Dedifferentiated amniotic fluid mesenchymal stem cell (primary cell): ENCODE data around the gene BEX3.

Experiments
- DNase-seq: peaks from one replicate; pipeline ENCODE4 v3.0.0-alpha.2; 2016; ENCODE audit errors: extremely low spot score

Gene BEX3

DNA sequence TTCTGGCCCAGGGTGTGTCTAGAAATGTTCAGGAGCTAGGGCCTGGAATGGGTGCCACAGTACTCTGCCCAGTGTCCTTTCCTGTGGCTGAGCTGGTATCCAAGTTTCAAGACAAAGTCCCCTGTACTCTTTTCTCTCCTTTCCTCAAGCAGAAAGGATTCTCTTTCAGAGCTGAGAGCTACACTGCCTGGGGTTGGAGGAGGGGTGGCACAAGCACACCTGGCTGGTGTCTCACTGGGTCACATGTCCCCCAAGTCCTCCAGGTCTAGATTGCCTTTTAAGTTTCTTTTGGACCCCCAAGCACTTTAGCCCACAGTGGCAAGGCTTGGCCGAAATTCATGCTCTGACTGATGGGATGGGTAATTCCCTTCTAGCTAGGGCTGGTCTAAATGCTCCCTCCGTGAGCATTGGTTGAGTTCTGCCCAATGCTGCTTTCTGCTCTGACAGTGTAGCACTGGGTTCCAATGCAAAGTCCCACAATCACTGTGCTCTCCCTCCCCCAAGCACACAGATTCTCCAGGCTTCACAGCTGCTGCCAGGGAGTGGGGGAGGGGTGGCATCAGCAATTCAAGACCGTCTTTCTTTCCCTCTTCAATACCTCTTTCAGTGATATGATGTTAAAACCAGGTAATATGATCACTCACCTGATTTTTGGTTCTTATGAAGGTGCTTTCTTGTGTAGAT lies 47.8 kb downstream of the BEX3 start:
- DNase-seq = no peak
